ENCODE data around the gene SELE.
"Not testable (repeated sequence)": the region's sequence is repeated elsewhere in the genome, so short reads cannot be mapped to it uniquely, and the experiment has no call there.

SELE gene

GRCh38 chr1:169690489-169690888 is 43.4 kb downstream of the SELE start:
- TF ChIP-seq, protein P1, sequence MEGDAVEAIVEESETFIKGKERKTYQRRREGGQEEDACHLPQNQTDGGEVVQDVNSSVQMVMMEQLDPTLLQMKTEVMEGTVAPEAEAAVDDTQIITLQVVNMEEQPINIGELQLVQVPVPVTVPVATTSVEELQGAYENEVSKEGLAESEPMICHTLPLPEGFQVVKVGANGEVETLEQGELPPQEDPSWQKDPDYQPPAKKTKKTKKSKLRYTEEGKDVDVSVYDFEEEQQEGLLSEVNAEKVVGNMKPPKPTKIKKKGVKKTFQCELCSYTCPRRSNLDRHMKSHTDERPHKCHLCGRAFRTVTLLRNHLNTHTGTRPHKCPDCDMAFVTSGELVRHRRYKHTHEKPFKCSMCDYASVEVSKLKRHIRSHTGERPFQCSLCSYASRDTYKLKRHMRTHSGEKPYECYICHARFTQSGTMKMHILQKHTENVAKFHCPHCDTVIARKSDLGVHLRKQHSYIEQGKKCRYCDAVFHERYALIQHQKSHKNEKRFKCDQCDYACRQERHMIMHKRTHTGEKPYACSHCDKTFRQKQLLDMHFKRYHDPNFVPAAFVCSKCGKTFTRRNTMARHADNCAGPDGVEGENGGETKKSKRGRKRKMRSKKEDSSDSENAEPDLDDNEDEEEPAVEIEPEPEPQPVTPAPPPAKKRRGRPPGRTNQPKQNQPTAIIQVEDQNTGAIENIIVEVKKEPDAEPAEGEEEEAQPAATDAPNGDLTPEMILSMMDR (IDR thresholded peaks at IDR 0.05; ENCODE audit: low read length), result no peak
- TF ChIP-seq EZH2 (optimal IDR thresholded peaks at IDR 0.05; ENCODE audit: low read depth, low read length), result no peak
- no peak for TF ChIP-seq EZH2phosphoT487 (IDR thresholded peaks at IDR 0.05; ENCODE audit: low read length)
- Histone ChIP-seq H3K36me3 (replicated peaks; ENCODE audit: insufficient read depth, low read length) (no peaks in the 10 kb centered on the region), H3K9me3 (replicated peaks; ENCODE audit: insufficient read depth, low read length) (no peaks in the 10 kb centered on the region), H3K27me3 (replicated peaks; ENCODE audit: insufficient read depth, low read length) (peaks cover 7% of the 10 kb centered on the region), H3K9me2 (replicated peaks; ENCODE audit: insufficient read depth, low read length) (no peaks in the 10 kb centered on the region), H3K79me2 (ENCODE audit: low read length) (no peaks in the 10 kb centered on the region), H3K27ac (ENCODE audit: low read length) (no peak overlapping the region), H3K9ac (ENCODE audit: low read length) (no peak overlapping the region), H3F3A (ENCODE audit: insufficient read depth, low read length) (peaks cover 31% of the 10 kb centered on the region), H4K20me1 (ENCODE audit: insufficient read depth, low read length) (no peaks in the 10 kb centered on the region), H2AFZ (ENCODE audit: low read length) (no peak overlapping the region), H3K4me2 (ENCODE audit: low read depth, low read length) (no peak overlapping the region), H3K4me1 (ENCODE audit: low read length) (peaks cover 56% of the 10 kb centered on the region), H3K4me3 (ENCODE audit: low read length) (no peak overlapping the region)
- DNase-seq, result no peak

DNA sequence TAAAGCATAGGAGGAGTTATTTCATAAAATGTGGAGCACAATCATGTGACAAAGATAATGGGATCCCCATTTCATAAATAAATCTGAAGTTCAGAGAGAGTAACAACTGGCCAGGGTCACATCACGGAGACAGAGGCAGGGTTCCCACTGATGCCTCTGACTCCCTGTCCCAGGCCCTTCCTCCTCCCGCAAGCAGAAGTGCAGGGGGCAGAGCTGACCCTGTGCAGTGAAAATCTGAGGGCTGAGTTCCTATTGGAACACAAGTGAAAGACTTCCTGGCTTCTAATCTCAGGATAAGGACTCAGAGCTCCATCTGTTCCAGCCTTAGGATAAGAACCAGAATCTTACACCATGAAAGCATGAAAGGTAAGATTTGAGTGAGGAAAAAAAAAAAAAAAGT is 44.5 kb downstream of the SELE start:
- Histone ChIP-seq H3K4me1 (ENCODE audit: low read length) (peaks cover 48% of the 10 kb centered on the region), H3K27ac (ENCODE audit: low read length) (no peak overlapping the region), H3K36me3 (replicated peaks; ENCODE audit: insufficient read depth, low read length) (no peaks in the 10 kb centered on the region), H3K79me2 (ENCODE audit: low read length) (no peaks in the 10 kb centered on the region), H3F3A (ENCODE audit: insufficient read depth, low read length) (peaks cover 27% of the 10 kb centered on the region), H2AFZ (ENCODE audit: low read length) (no peak overlapping the region), H3K4me2 (ENCODE audit: low read depth, low read length) (no peak overlapping the region), H3K4me3 (ENCODE audit: low read length) (no peak overlapping the region), H3K9me2 (replicated peaks; ENCODE audit: insufficient read depth, low read length) (no peaks in the 10 kb centered on the region), H3K27me3 (replicated peaks; ENCODE audit: insufficient read depth, low read length) (no peaks in the 10 kb centered on the region), H4K20me1 (ENCODE audit: insufficient read depth, low read length) (no peaks in the 10 kb centered on the region), H3K9ac (ENCODE audit: low read length) (no peak overlapping the region), H3K9me3 (replicated peaks; ENCODE audit: insufficient read depth, low read length) (no peaks in the 10 kb centered on the region)
- TF ChIP-seq EZH2phosphoT487 (IDR thresholded peaks at IDR 0.05; ENCODE audit: low read length) (no peak), EZH2 (optimal IDR thresholded peaks at IDR 0.05; ENCODE audit: low read depth, low read length) (no peak)
- TF ChIP-seq, protein P1 (IDR thresholded peaks at IDR 0.05; ENCODE audit: low read length), result no peak
- DNase-seq, result no peak

DNA sequence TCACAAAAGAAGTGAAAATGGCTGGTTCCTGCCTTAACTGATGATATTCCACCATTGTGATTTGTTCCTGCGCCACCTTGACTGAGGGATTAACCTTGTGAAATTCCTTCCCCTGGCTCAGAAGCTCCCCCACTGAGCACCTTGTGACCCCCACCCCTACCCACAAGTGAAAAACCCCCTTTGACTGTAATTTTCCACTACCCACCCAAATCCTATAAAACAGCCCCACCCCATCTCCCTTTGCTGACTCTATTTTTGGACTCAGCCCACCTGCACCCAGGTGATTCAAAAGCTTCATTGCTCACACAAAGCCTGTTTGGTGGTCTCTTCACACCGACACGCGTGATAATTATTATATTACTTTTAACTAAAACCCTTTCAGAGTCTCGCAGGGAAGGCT is 45.5 kb downstream of the SELE start:
- Histone ChIP-seq H3F3A (ENCODE audit: insufficient read depth, low read length) (peaks cover 17% of the 10 kb centered on the region), H3K4me1 (ENCODE audit: low read length) (peaks cover 38% of the 10 kb centered on the region)
- H3K9me3 ChIP-seq (replicated peaks; ENCODE audit: insufficient read depth, low read length); H3K36me3 ChIP-seq (replicated peaks; ENCODE audit: insufficient read depth, low read length); DNase-seq; H3K27ac ChIP-seq (ENCODE audit: low read length); H3K79me2 ChIP-seq (ENCODE audit: low read length); H3K9ac ChIP-seq (ENCODE audit: low read length); H3K27me3 ChIP-seq (replicated peaks; ENCODE audit: insufficient read depth, low read length); H3K4me2 ChIP-seq (ENCODE audit: low read depth, low read length); H3K4me3 ChIP-seq (ENCODE audit: low read length); H2AFZ ChIP-seq (ENCODE audit: low read length); H3K9me2 ChIP-seq (replicated peaks; ENCODE audit: insufficient read depth, low read length); H4K20me1 ChIP-seq (ENCODE audit: insufficient read depth, low read length): not testable (repeated sequence)

DNA sequence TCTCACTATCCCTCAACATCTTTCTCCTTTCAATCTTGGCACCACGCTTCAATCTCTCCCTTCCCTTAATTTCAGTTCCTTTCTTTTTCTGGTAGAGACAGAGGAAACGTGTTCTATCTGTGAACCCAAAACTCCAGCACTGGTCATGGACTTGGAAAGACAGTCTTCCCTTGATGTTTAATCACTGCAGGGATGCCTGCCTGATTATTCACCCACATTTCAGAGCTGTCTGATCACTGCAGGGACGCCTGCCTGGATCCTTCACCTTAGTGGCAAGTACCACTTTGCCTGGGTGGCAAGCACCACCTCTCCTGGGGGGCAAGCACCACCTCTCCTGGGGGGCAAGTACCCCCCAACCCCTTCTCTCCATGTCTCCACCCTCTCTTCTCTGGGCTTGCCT is 50.2 kb downstream of the SELE start:
- Histone ChIP-seq H3K36me3 (replicated peaks; ENCODE audit: insufficient read depth, low read length) (no peaks in the 10 kb centered on the region), H3F3A (ENCODE audit: insufficient read depth, low read length) (no peaks in the 10 kb centered on the region), H3K4me1 (ENCODE audit: low read length) (no peaks in the 10 kb centered on the region), H3K9me3 (replicated peaks; ENCODE audit: insufficient read depth, low read length) (no peaks in the 10 kb centered on the region), H3K4me3 (ENCODE audit: low read length) (no peak overlapping the region), H3K27ac (ENCODE audit: low read length) (no peak overlapping the region), H3K9me2 (replicated peaks; ENCODE audit: insufficient read depth, low read length) (no peaks in the 10 kb centered on the region), H3K79me2 (ENCODE audit: low read length) (no peaks in the 10 kb centered on the region), H3K27me3 (replicated peaks; ENCODE audit: insufficient read depth, low read length) (no peaks in the 10 kb centered on the region), H3K4me2 (ENCODE audit: low read depth, low read length) (no peak overlapping the region), H3K9ac (ENCODE audit: low read length) (no peak overlapping the region), H4K20me1 (ENCODE audit: insufficient read depth, low read length) (no peaks in the 10 kb centered on the region), H2AFZ (ENCODE audit: low read length) (no peak overlapping the region)
- TF ChIP-seq EZH2 (optimal IDR thresholded peaks at IDR 0.05; ENCODE audit: low read depth, low read length) (no peak), EZH2phosphoT487 (IDR thresholded peaks at IDR 0.05; ENCODE audit: low read length) (no peak)
- TF ChIP-seq, protein P1 (IDR thresholded peaks at IDR 0.05; ENCODE audit: low read length), result no peak
- DNase-seq, result no peak

- not testable (repeated sequence) for H2AFZ ChIP-seq (ENCODE audit: low read length); H3K79me2 ChIP-seq (ENCODE audit: low read length); DNase-seq; H3K9me3 ChIP-seq (replicated peaks; ENCODE audit: insufficient read depth, low read length); H3K27ac ChIP-seq (ENCODE audit: low read length); H3K27me3 ChIP-seq (replicated peaks; ENCODE audit: insufficient read depth, low read length); H3K9ac ChIP-seq (ENCODE audit: low read length); H3K4me3 ChIP-seq (ENCODE audit: low read length); H3K9me2 ChIP-seq (replicated peaks; ENCODE audit: insufficient read depth, low read length); H3K4me2 ChIP-seq (ENCODE audit: low read depth, low read length); H3K4me1 ChIP-seq (ENCODE audit: low read length); H4K20me1 ChIP-seq (ENCODE audit: insufficient read depth, low read length); H3K36me3 ChIP-seq (replicated peaks; ENCODE audit: insufficient read depth, low read length); H3F3A ChIP-seq (ENCODE audit: insufficient read depth, low read length)
Observed at GRCh38 chr1:169683168-169683567, 50.7 kb downstream of the SELE start.
